H1 (cell line): Measurements from ENCODE around the gene TAS1R3. TPM values are rescaled to one million over a fixed set of nuclear protein-coding genes. Genes with fewer than 3 reads are reported as not detected.

Experiments used
- ASH2L ChIP-seq: fragments of 200-600, 300-600 bp; sonication (generic); IDR thresholded peaks from one replicate; pipeline ENCODE4 v1.7.1; 2017; ENCODE audit warnings: low read length
- BACH1 ChIP-seq: IDR thresholded peaks from 2 replicates; pipeline ENCODE4 v1.6.1; 2012; ENCODE audit warnings: low read length, improper control_type of control experiment
- CHD2 ChIP-seq: IDR thresholded peaks from 2 replicates; pipeline ENCODE4 v1.6.1; 2012; ENCODE audit warnings: low read length, improper control_type of control experiment
- CTBP2 ChIP-seq: IDR thresholded peaks from 2 replicates; pipeline ENCODE4 v1.7.0; 2011; ENCODE audit warnings: borderline replicate concordance, mild to moderate bottlenecking, moderate library complexity, mixed read lengths, low read length; ENCODE audit not compliant: insufficient read depth, insufficient read length
- CTCF ChIP-seq, 3 experiments: IDR thresholded peaks; 1 replicate in 2 of 3; 2 replicates in 1 of 3; pipeline versions ENCODE4 v1.5.1 to v1.6.1; 2011; ENCODE audit warnings: low read length in 3 of 3, mild to moderate bottlenecking in 3 of 3, inconsistent platforms in 2 of 3, low read depth in 1 of 3, moderate library complexity in 1 of 3; ENCODE audit not compliant: insufficient read depth in 1 of 3; ENCODE audit errors: control extremely low read depth in 1 of 3
- EP300 ChIP-seq, 2 experiments: IDR thresholded peaks; 1 replicate in 1 of 2; 2 replicates in 1 of 2; pipeline ENCODE4 v1.6.1; 2011 to 2012; ENCODE audit warnings: low read depth in 2 of 2, low read length in 2 of 2, mild to moderate bottlenecking in 2 of 2, borderline replicate concordance in 1 of 2, inconsistent platforms in 1 of 2, moderate library complexity in 1 of 2
- EZH2 ChIP-seq: fragments of 200-600 bp; sonication (generic); IDR thresholded peaks from 2 replicates; pipeline ENCODE4 v1.7.1; 2012; ENCODE audit warnings: low read depth, mild to moderate bottlenecking, moderate library complexity, low read length, inconsistent platforms; ENCODE audit not compliant: severe bottlenecking
- GTF2F1 ChIP-seq: IDR thresholded peaks from 2 replicates; pipeline ENCODE4 v1.6.1; 2012; ENCODE audit warnings: low read depth, low read length, improper control_type of control experiment, borderline replicate concordance
- HDAC6 ChIP-seq: IDR thresholded peaks from one replicate; pipeline ENCODE4 v1.7.1; 2012; ENCODE audit warnings: low read depth, mild to moderate bottlenecking, inconsistent platforms, low read length, moderate library complexity
- KDM1A ChIP-seq: fragments of 200-600, 300-600 bp; sonication (generic); IDR thresholded peaks from 2 replicates; pipeline ENCODE4 v1.7.1; 2016; ENCODE audit warnings: mild to moderate bottlenecking, low read length, borderline replicate concordance
- KDM4A ChIP-seq: IDR thresholded peaks from one replicate; pipeline ENCODE4 v1.7.1; 2012; ENCODE audit warnings: low read depth, mild to moderate bottlenecking, moderate library complexity, low read length, inconsistent platforms; ENCODE audit not compliant: severe bottlenecking
- NANOG ChIP-seq: IDR thresholded peaks from 2 replicates; pipeline ENCODE4 v1.6.1; 2011; ENCODE audit warnings: low read length, low read depth, mild to moderate bottlenecking, inconsistent platforms; ENCODE audit not compliant: insufficient read depth, poor library complexity, severe bottlenecking
- POLR2AphosphoS5 ChIP-seq: IDR thresholded peaks from 2 replicates; pipeline ENCODE4 v1.6.1; 2011; ENCODE audit warnings: low read depth, low read length
- RFX5 ChIP-seq: IDR thresholded peaks from 2 replicates; pipeline ENCODE4 v1.6.1; 2011; ENCODE audit warnings: low read depth, low read length, improper control_type of control experiment, borderline replicate concordance
- RXRA ChIP-seq: IDR thresholded peaks from 2 replicates; pipeline ENCODE4 v1.6.1; 2011; ENCODE audit warnings: low read depth, mild to moderate bottlenecking, low read length, moderate library complexity; ENCODE audit not compliant: insufficient read depth
- SAP30 ChIP-seq: fragments of 300-600 bp; sonication (generic); IDR thresholded peaks from 2 replicates; pipeline ENCODE4 v1.7.1; 2012; ENCODE audit warnings: low read length, moderate library complexity, mild to moderate bottlenecking, inconsistent platforms; ENCODE audit not compliant: insufficient read depth, insufficient replicate concordance
- SIX5 ChIP-seq: IDR thresholded peaks from 2 replicates; pipeline ENCODE4 v1.6.1; 2011; ENCODE audit warnings: mild to moderate bottlenecking, low read depth, low read length
- SRF ChIP-seq: IDR thresholded peaks from 2 replicates; pipeline ENCODE4 v1.6.1; 2011; ENCODE audit warnings: mild to moderate bottlenecking, low read depth, low read length, moderate library complexity
- TAF1 ChIP-seq: IDR thresholded peaks from 2 replicates; pipeline ENCODE4 v1.6.1; 2011; ENCODE audit warnings: mild to moderate bottlenecking, low read depth, low read length
- TCF12 ChIP-seq: IDR thresholded peaks from 2 replicates; pipeline ENCODE4 v1.6.1; 2011; ENCODE audit warnings: low read depth, mild to moderate bottlenecking, low read length
- ZNF274 ChIP-seq: IDR thresholded peaks from 2 replicates; pipeline ENCODE4 v1.7.0; 2012; ENCODE audit warnings: low read length, borderline replicate concordance; ENCODE audit errors: extremely low read depth
- polyA plus RNA-seq, 7 experiments: library from polyadenylated mRNA; depleted of rRNA in 3 of 7; stranded (reverse) in 5 of 7; unstranded in 2 of 7; fragments of >200 nt in 5 of 7; fragments of 200-250 nt in 2 of 7; gene quantifications; 1 replicate in 5 of 7; 2 replicates in 1 of 7; 4 replicates in 1 of 7; pipeline versions ENCODE4 v1.2.1 to v1.2.3, GENCODE V29; 2011 to 2013; ENCODE audit warnings: missing spikeins in 2 of 7, mixed read lengths in 2 of 7
- total RNA-seq: library from RNA; stranded (reverse); fragmentation: NEBNext Ultra II Directional; extraction: Animal tissue kit (Norgen Biotek cat#: 25700); gene quantifications from 2 replicates; pipeline ENCODE4 v1.2.1, GENCODE V29; 2021

The TAS1R3 gene
- total and polyA plus RNA-seq, 2 of the 8 experiments (the other 6 are each of a cell fraction or from before 2014, with no cell fraction given), result 0.03 to 0.19 TPM

- TF ChIP-seq RXRA, result no peak
- TF ChIP-seq KDM4A, result no peak
- TF ChIP-seq GTF2F1, result no peak
- TF ChIP-seq POLR2AphosphoS5, result no peak
- TF ChIP-seq ZNF274, result no peak
- no peak for TF ChIP-seq SIX5
- TF ChIP-seq BACH1, result 0 out of 2 replicates have a peak, but pooled peaks have one; percentile 10
- no peak for TF ChIP-seq CHD2
- TF ChIP-seq EP300 (IDR thresholded peaks at IDR 0.05; ENCODE audit: borderline replicate concordance in 1 of 2, low read depth in 2 of 2, low read length in 2 of 2), result no peak
- no peak for TF ChIP-seq EZH2
- no peak for TF ChIP-seq RFX5
- TF ChIP-seq CTBP2, result no peak
- TF ChIP-seq KDM1A, result no peak
- peak in 2 of 3 experiments; percentile 81 to 87; a peak in 3 of 4 replicates for TF ChIP-seq CTCF (IDR thresholded peaks at IDR 0.05; ENCODE audit: control extremely low read depth in 1 of 3, insufficient read depth in 1 of 3, low read depth in 1 of 3, low read length in 3 of 3)
- no peak for TF ChIP-seq TAF1
- no peak for TF ChIP-seq SAP30
- TF ChIP-seq SRF, result no peak
- no peak for TF ChIP-seq NANOG
- no peak for TF ChIP-seq HDAC6
- TF ChIP-seq ASH2L, result no peak
- no peak for TF ChIP-seq TCF12
Observed at GRCh38 chr1:1291548-1292441, 39.3 kb upstream of the TAS1R3 start (continued).
